HG02852 (cell line): ENCODE results near the gene DNTT.

Experiments
- ATAC-seq: cut with Tn5 transposase; IDR thresholded peaks from one replicate; pipeline ENCODE4 v1.9.1; 2021; ENCODE audit warnings: mild to moderate bottlenecking, moderate library complexity; ENCODE audit not compliant: unreplicated experiment

DNTT gene

GRCh38 chr10:96275685-96276418 is 28.4 kb upstream of the DNTT start:
- no peak for ATAC-seq

- no peak for ATAC-seq
Measured at GRCh38 chr10:96276426-96276825, 27.8 kb upstream of the DNTT start.

- ATAC-seq = no peak
Measured at GRCh38 chr10:96276831-96277230, 27.4 kb upstream of the DNTT start.

- no peak for ATAC-seq
Measured at GRCh38 chr10:96279191-96279641, 25.0 kb upstream of the DNTT start.

- no peak for ATAC-seq
Measured at GRCh38 chr10:96280859-96281258, 23.4 kb upstream of the DNTT start.

- ATAC-seq = no peak
Measured at GRCh38 chr10:96281444-96282029, 22.7 kb upstream of the DNTT start.

GRCh38 chr10:96283351-96283750 is 20.9 kb upstream of the DNTT start:
- no peak for ATAC-seq

GRCh38 chr10:96283756-96284155 is 20.5 kb upstream of the DNTT start:
- no peak for ATAC-seq

- ATAC-seq = no peak
Measured at GRCh38 chr10:96285331-96285752, 18.9 kb upstream of the DNTT start.

- peak; percentile 58 for ATAC-seq
Measured at GRCh38 chr10:96287392-96288105, 16.7 kb upstream of the DNTT start.

- ATAC-seq = peak; percentile 61
Measured at GRCh38 chr10:96288151-96288621, 16.0 kb upstream of the DNTT start.

- ATAC-seq = no peak
Measured at GRCh38 chr10:96289218-96289910, 14.9 kb upstream of the DNTT start.

GRCh38 chr10:96290368-96291133 is 13.7 kb upstream of the DNTT start:
- ATAC-seq = peak; percentile 38

GRCh38 chr10:96292971-96293920 is 11.0 kb upstream of the DNTT start:
- peak; percentile 56 for ATAC-seq

- ATAC-seq = no peak
Measured at GRCh38 chr10:96295475-96295874, 8.8 kb upstream of the DNTT start.

GRCh38 chr10:96297486-96297885 is 6.7 kb upstream of the DNTT start:
- no peak for ATAC-seq

- ATAC-seq = no peak
Measured at GRCh38 chr10:96298362-96298761, 5.9 kb upstream of the DNTT start.

GRCh38 chr10:96299383-96299782 is 4.9 kb upstream of the DNTT start:
- ATAC-seq = no peak

GRCh38 chr10:96301616-96302015 is 2.6 kb upstream of the DNTT start:
- no peak for ATAC-seq
